Endothelial cell of umbilical vein (primary cell): ENCODE data around the gene ECE2. TPM values are rescaled to one million over a fixed set of nuclear protein-coding genes. Genes with fewer than 3 reads are reported as not detected.

Experiments
- BruUV-seq: library from RNA; stranded (reverse); fragments of 400-500 nt; replicated peaks from 2 replicates; lab custom pipeline; 2021; lab: Mats Ljungman, UMichigan
- CTCF ChIA-PET: fragments of 300-600, 350-600 bp; sonication (Branson Sonifier 250); formaldehyde crosslinking; loops from one replicate; lab custom pipeline; 2021; ENCODE audit warnings: antibody characterized with exemption, inconsistent platforms; lab: Charles Lee
- POLR2A ChIA-PET: fragments of 300-600, 350-600 bp; sonication (Branson Sonifier 250); formaldehyde crosslinking; loops from one replicate; lab custom pipeline; 2021; ENCODE audit warnings: antibody characterized with exemption, inconsistent platforms; lab: Charles Lee
- DNase-seq: peaks from one replicate; pipeline ENCODE4 v3.0.0-alpha.2; 2011; ENCODE audit warnings: low read depth, low spot score
- FAIRE-seq: peaks from 2 replicates; lab custom pipeline; 2011; peaks lifted over from hg19 to GRCh38; lab: Jason Lieb, UNC
- H2AFZ ChIP-seq: 2 replicates; pipeline ENCODE4 v1.6.0; 2012; ENCODE audit warnings: low read depth, low read length, control low read depth, inconsistent platforms
- H3K27ac ChIP-seq: 2 replicates; pipeline ENCODE4 v1.5.1; 2011; ENCODE audit warnings: low read depth, mild to moderate bottlenecking, control low read depth, low read length, moderate library complexity; ENCODE audit not compliant: insufficient read depth
- H3K27me3 ChIP-seq, 2 experiments: 2 replicates each; pipeline versions ENCODE4 v1.6.0 to v1.6.1; 2011; ENCODE audit warnings: low read length in 2 of 2, mixed read lengths in 1 of 2; ENCODE audit not compliant: control insufficient read depth in 2 of 2, insufficient read depth in 2 of 2
- H3K36me3 ChIP-seq, 2 experiments: 2 replicates in 1 of 2; 3 replicates in 1 of 2; pipeline ENCODE4 v1.5.1; 2011; ENCODE audit warnings: low read length in 2 of 2, mild to moderate bottlenecking in 1 of 2, moderate library complexity in 1 of 2; ENCODE audit not compliant: control insufficient read depth in 2 of 2, insufficient read depth in 2 of 2; ENCODE audit errors: extremely low read depth in 1 of 2
- H3K4me1 ChIP-seq: 3 replicates; pipeline ENCODE4 v1.5.1; 2011; ENCODE audit warnings: mild to moderate bottlenecking, low read length; ENCODE audit not compliant: control insufficient read depth, insufficient read depth; ENCODE audit errors: extremely low read depth
- H3K4me2 ChIP-seq: 2 replicates; pipeline ENCODE4 v1.6.1; 2011; ENCODE audit warnings: low read length, control low read depth, mixed read lengths; ENCODE audit not compliant: insufficient read depth
- H3K4me3 ChIP-seq, 3 experiments: fragments of 200-600 bp in 1 of 3; sonication (generic), shearing (Covaris generic) in 1 of 3; replicated peaks in 1 of 3; 2 replicates each; pipeline ENCODE4 v1.5.1; 2011 to 2016; ENCODE audit warnings: control low read depth in 3 of 3, low read length in 3 of 3, mild to moderate bottlenecking in 2 of 3, inconsistent platforms in 1 of 3, low read depth in 1 of 3, moderate library complexity in 1 of 3; ENCODE audit not compliant: insufficient read depth in 1 of 3
- H3K79me2 ChIP-seq: 2 replicates; pipeline ENCODE4 v1.6.0; 2012; ENCODE audit warnings: low read length, inconsistent platforms; ENCODE audit not compliant: control insufficient read depth, insufficient read depth
- H3K9ac ChIP-seq: replicated peaks from 2 replicates; pipeline ENCODE3; 2011; ENCODE audit warnings: low read length, control low read depth; ENCODE audit not compliant: insufficient read depth; ENCODE audit errors: extremely low read depth
- H3K9me1 ChIP-seq: replicated peaks from 3 replicates; pipeline ENCODE4 v1.6.0; 2011; ENCODE audit warnings: mild to moderate bottlenecking, low read length; ENCODE audit not compliant: control insufficient read depth, insufficient read depth; ENCODE audit errors: extremely low read depth
- H3K9me3 ChIP-seq: replicated peaks from 2 replicates; pipeline ENCODE4 v1.5.1; 2012; ENCODE audit warnings: low read length, inconsistent platforms; ENCODE audit not compliant: control insufficient read depth, insufficient read depth
- H4K20me1 ChIP-seq: replicated peaks from 2 replicates; pipeline ENCODE3; 2011; ENCODE audit warnings: mild to moderate bottlenecking, low read length; ENCODE audit not compliant: control insufficient read depth, insufficient read depth; ENCODE audit errors: extremely low read depth
- FOS ChIP-seq: IDR thresholded peaks from 2 replicates; pipeline ENCODE4 v1.6.1; 2011; ENCODE audit warnings: mild to moderate bottlenecking, low read length, moderate library complexity, borderline replicate concordance; ENCODE audit not compliant: insufficient read depth
- GATA2 ChIP-seq: IDR thresholded peaks from 2 replicates; pipeline ENCODE4 v1.7.0; 2011; ENCODE audit warnings: low read depth, mild to moderate bottlenecking, moderate library complexity, mixed read lengths, low read length; ENCODE audit not compliant: insufficient read length, insufficient read depth
- JUN ChIP-seq: IDR thresholded peaks from 2 replicates; pipeline ENCODE4 v1.6.1; 2011; ENCODE audit warnings: borderline replicate concordance, low read depth; ENCODE audit not compliant: insufficient read length, insufficient read depth
- MAX ChIP-seq: IDR thresholded peaks from 2 replicates; pipeline ENCODE4 v1.6.1; 2011; ENCODE audit not compliant: insufficient read depth, insufficient read length
- POLR2A ChIP-seq: IDR thresholded peaks from 2 replicates; pipeline ENCODE4 v1.6.1; 2012; ENCODE audit warnings: low read depth, mild to moderate bottlenecking, control low read depth, low read length
- POLR2AphosphoS5 ChIP-seq: IDR thresholded peaks from 2 replicates; pipeline ENCODE4 v1.6.1; 2012; ENCODE audit warnings: low read depth, mild to moderate bottlenecking, control low read depth, low read length, moderate library complexity; ENCODE audit not compliant: insufficient read depth
- dilution Hi-C: fragments of 300-500 bp; cut with MboI; formaldehyde crosslinking; loops from one replicate; pipeline ENCODE4 v1.15.0; 2019; ENCODE audit warnings: low sequenced_read_pairs; ENCODE audit not compliant: extremely low pct_ligation_motif_present
- intact Hi-C: fragments of 100-400 bp; cut with micrococcal nuclease; formaldehyde crosslinking; loops from one replicate; pipeline ENCODE4 v1.10.0; 2022
- polyA plus RNA-seq, 4 experiments: library from polyadenylated mRNA; depleted of rRNA in 3 of 4; stranded (reverse) in 3 of 4; unstranded in 1 of 4; fragments of >200 nt; gene quantifications; 2 replicates each; pipeline versions ENCODE4 v1.2.1 to v1.2.3, GENCODE V29; 2011 to 2012; ENCODE audit warnings: missing spikeins in 1 of 4
- total RNA-seq: library from RNA; stranded (reverse); gene quantifications from 2 replicates; pipeline ENCODE4 v1.2.3, GENCODE V29; 2021

Gene ECE2
- total and polyA plus RNA-seq, 2 donors (not counting 3 experiments of a cell fraction or from before 2014, with no cell fraction given): not detected

- Histone ChIP-seq H3K9ac (no peak overlapping the region), H3K79me2 (peaks cover 89% of the 10 kb centered on the region), H2AFZ (no peak overlapping the region), H3K36me3 (peaks cover 68 to 73% of the 10 kb centered on the region in 2 experiments), H3K27ac (no peak overlapping the region), H3K9me1 (no peaks in the 10 kb centered on the region), H3K4me2 (no peak overlapping the region), H3K9me3 (no peaks in the 10 kb centered on the region), H3K27me3 (no peaks in the 10 kb centered on the region), H3K4me3 (no peak overlapping the region), H4K20me1 (no peaks in the 10 kb centered on the region), H3K4me1 (peaks cover 28% of the 10 kb centered on the region)
- TF ChIP-seq POLR2AphosphoS5: no peak
- TF ChIP-seq JUN: no peak
- TF ChIP-seq MAX: no peak
- no peak for TF ChIP-seq FOS
- no peak for TF ChIP-seq POLR2A
- CTCF ChIA-PET: no interaction called here
- dilution Hi-C loops (no loop called here), intact Hi-C loops (no loop called here)
- no peak for FAIRE-seq
- DNase-seq: no peak
- BruUV-seq: no TSS peak
- POLR2A ChIA-PET: no interaction called here
These were observed 47.1 kb downstream of the ECE2 start for GRCh38 chr3:184322731-184323487.

GRCh38 chr3:184323696-184324095, 47.9 kb downstream of the ECE2 start:
- FAIRE-seq (no peak), DNase-seq (no peak)
- dilution Hi-C loops: no loop called here
- Histone ChIP-seq H3K9me3 (no peaks in the 10 kb centered on the region), H3K36me3 (peaks cover 69 to 78% of the 10 kb centered on the region in 2 experiments), H3K4me3 (no peak overlapping the region), H3K9ac (no peak overlapping the region), H2AFZ (no peak overlapping the region), H3K27me3 (no peaks in the 10 kb centered on the region), H3K27ac (no peak overlapping the region), H3K4me1 (peaks cover 23% of the 10 kb centered on the region), H3K79me2 (peaks cover 83% of the 10 kb centered on the region), H4K20me1 (no peaks in the 10 kb centered on the region), H3K4me2 (no peak overlapping the region), H3K9me1 (no peaks in the 10 kb centered on the region)
- TF ChIP-seq POLR2A (no peak), GATA2 (no peak)
- CTCF ChIA-PET: no interaction called here
- POLR2A ChIA-PET: no interaction called here
- intact Hi-C loops: no loop called here
- BruUV-seq: no TSS peak
